NCI-H226 (cell line): ENCODE measurements around the gene COL23A1.

Source experiments
- DNase-seq: peaks from one replicate; pipeline ENCODE4 v3.0.0-alpha.2; 2015

Gene COL23A1

DNA sequence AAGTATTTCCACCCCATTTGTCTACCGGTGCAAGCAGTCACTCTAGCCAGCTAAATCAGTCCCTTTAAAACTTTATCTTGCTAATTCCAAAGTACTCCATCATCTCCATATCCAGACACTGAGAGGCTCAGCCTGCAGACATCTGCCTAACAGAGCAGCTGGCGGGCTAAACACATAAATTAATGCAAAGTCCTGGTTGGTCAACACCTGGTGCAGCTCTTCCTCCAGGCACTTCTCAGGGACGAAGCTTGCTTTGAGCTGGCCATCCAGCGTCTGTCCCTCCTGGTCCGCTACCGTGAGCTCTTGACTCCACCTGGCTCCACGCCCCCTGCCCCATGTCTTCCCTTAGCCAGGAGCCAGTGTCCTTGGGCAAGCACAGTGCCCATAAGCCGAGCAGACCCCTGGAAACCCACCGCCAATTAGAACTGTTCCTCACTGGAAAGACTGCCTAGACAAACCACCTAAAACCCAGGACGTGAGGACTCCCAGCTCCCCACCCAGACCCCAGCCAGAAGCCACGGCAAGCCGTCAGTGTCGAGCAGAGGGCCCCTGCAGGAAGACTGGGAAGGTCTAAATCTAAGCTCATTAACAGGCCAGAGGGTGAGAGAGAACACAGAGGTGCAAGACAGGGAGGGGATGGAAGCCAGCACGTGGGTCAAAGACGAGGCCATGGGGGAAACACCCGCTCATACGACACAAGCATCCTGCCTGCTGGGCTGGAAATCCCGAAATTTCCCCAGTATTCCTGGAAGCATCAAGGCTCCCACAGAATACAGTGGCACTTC, 120.0 kb downstream of the COL23A1 start:
- no peak for DNase-seq

DNA sequence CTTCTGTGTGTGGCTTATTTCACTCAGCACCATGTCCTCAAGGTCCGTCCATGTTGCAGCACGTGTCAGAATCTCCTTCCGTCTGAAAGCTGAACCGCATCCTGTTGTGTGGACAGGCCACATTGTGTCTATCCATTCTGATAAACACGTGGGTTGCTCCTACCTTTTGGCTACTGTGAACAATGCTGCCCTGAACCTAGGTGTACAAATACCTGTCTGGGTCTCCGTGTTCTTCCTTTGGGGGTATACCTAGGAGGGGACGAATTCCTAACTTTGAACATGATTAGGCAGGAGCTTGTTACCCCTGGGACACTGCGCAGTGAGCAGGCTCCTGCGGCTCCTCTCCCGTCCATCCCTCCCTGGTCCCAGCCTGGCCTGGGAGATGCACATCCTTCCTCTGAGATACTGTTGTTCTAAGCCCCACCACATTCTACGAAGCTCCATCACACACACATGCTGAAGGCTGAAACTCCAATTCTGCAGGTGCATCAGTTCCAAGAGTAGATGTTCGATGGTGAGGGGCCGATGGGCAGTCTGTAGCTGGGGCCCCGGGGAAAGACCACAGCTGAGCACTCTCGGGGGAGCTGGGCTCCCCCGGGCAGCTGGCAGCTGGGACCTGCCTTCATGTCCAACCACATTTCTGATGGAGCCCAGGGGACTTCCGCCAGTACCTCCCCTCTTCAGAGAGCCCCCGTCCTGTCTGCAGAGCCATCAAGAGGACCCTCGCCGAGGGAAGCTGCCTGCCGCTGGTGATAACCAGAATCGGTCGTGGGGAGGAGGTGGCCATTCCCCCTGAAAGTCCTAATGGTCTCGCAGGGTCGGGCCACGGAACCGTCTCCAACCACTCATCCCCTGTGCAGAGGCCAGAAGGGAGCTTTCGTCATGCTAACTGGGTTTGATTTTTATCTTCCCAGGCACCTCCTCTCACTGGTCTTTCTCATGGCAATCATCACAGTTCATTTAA, 120.9 kb downstream of the COL23A1 start:
- no peak for DNase-seq

DNA sequence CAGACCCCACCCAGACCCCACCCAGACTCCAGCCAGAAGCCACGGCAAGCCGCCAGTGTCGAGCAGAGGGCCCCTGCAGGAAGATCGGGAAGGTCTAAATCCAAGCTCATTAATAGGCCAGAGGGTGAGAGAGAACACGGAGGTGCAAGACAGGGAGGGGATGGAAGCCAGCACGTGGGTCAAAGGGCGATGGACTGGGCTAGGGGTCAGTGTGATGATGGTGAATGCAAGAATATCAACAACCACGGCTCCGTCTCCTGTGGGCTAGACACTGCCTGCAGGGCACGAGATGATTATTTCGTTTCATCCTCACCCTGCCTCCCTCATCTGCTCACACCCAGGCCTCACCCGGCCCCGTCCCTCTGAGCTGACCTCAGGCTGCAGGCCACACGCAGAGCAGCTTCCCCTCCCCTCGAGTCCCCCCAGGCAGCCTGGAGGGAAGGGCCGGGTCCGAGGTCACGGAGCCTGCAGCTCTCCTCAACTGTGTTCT, 122.0 kb downstream of the COL23A1 start:
- DNase-seq: no peak

DNA sequence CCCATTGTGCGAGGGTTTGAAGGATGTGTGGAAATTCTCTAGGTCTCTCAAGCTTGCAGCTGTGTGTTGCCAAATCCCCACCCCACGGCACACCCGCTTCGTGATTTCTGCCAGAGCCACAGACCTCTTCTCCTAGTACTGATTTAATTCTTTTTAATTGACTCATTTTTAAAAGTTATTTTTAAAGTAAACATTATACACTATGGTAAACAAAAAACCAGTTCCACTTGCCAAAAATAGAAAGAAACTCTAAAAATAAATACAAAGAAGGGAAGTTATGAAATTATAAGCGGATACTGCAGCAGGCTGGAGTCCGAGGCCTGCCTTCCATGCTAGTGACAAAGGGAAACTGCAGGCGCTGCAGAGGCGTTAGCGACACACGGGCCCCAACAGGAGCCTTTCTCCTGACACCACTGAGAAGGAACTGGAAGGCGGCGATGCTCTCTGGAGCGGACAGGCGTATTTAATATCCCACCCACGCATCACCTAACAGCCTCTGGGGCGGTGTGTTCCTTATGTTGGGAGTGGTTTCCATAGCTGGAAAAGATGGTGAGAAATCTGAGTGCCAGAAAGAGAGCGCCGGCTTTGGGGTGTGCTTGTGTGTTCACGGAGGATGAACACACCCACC, 122.5 kb downstream of the COL23A1 start:
- no peak for DNase-seq

DNA sequence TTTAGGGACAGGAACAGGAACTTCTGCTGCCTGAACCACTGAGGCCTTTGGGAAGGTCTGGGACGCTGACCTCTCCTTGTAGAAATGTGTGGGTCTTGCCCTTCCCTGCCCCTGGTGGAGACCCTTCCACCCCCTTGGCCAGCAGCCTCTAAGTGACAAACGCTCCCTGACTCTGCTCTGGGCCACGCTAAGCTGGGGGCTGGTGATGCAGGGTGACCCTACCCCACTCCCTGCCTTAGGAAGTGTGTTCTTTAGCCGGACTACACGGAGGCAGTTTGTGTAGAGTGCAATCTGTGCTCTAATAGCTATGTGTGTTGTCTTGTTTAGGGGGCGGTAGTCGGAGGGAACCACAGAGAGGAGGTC, 123.0 kb downstream of the COL23A1 start:
- DNase-seq: no peak

DNA sequence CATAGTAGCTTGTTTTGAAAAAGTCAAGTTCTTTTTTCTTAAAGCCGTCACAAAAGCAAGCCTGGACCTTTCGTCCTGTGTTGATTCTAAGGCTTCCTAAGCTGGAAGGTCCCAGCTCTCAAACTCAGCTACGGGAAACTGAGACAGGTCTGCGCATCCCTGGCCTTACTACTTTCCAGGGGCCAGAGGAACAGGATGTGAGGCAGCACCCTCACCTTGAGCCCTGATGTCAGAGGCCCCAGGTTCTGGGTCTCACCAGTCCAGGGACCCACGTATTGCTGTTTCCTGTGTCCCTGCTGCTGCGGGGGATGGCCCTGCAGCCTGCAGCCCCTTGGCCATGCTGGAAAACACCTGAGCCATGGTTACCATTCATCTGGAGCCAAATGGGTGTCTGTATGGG, 123.9 kb downstream of the COL23A1 start:
- no peak for DNase-seq

DNA sequence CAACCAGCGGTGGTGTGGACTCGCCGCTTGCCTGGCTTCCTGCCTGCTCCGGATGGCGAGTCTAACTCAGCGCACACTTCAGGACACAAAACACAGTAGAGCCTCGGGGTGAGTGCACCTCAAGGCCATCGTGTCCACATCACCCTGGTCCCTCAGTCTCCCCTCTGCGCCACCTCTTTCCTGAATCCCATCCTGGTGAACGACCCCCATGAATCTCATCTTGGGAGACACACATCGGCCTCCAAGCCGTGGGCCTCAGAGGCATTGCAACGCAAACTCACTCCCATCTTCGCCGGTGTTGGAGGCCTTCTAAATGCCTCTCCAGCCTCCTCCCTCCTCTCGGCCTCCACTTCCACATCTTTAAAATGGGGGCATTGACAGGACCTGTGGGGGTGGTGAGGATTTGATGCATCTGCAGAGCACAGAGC, 124.3 kb downstream of the COL23A1 start:
- no peak for DNase-seq

DNA sequence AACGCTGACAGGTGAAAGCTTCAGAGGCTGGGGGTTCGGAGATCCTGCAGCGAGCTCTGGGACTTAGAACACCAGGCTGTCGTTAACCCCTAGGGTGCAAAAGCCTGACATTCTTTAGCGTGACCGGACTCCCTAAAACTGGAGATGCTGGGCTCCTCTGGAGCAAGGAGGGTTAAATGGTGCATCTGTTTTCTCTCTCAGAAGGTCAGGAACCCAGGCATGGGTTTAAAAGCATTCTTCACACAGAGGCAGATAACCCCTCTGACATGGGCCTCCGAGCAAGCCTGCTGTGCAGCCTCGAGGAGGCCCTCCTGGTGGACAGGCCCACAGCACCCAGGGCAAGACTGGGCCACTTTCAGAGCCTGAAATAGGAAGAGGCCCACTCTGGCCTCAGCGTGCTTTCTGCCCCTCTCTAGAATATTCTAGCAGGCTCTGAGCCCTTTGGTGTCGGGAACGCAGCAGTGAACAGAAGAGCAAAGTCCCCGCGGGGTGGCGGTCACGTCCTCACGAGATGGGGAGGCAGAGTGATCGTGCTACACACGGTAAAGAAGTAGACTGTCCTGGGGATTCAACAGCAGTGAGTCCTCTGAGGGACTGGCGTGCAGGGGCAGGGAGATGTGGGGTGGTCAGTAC, 124.8 kb downstream of the COL23A1 start:
- no peak for DNase-seq

DNA sequence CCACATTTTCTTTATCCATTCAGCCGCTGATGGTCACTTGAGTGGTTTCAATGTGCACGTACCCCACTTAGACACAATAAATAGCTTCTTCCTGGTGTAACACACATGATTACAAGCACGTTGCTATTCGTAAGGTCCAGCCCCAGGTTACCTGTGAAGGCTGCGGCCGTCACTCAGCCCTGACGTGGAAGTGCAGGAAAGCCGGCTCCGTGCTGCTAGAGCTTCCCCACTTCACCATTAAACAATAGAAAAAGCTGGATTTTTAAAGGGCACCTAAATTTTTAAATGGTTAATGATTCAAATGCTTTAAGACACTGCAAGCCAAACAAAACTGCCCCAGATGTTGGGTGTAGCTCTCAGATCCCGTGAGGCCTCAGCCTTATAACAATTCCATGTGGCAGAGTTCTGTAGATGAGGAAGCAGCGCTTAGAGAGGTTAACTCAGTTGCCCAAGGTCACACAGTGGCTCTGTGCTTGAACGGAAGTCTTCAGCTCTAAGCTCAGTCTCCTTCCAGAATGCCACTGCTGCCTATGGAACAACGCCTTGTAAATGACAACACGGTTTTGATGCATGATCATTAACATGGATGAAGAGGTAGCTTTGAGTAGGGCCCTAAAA, 125.7 kb downstream of the COL23A1 start:
- DNase-seq: no peak

DNA sequence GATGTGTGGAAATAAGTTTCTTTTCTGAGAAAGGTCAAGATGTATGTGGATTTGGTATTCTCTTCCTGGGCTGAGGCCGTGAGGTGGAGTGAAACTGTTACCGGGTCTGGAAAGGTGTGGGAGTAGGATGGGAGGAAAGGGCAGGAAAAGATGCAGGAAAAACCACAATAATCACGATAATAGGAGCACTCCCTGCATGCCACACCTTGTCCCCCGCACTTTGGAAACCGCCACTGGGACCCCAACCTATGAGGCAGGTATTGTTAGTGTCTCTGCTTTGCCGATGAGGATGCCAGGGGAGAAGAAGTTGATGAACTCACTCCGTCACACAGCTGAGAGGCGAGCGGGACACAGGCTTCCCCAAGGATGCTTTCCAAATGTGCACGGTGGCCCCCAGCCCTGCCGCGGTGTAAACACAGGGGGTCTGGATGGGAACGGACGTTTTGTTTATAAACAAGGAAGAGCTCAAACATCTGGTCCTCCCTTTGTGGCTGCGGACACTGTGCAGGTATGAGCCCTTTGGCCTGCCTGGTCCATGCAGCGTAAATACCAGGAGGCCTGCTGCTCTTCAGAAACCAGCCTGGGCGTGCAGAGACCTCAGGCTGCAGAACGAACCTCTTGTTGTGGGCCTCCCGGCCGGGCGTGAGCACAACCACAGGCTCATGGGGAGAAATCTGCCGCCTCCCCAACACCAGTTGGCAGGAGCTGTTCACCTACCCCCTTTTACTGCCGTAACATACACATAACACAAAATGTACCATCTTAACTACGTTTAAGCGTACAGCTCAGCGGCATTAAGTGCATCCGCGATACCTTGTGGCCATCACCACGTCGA, 126.7 kb downstream of the COL23A1 start:
- no peak for DNase-seq

DNA sequence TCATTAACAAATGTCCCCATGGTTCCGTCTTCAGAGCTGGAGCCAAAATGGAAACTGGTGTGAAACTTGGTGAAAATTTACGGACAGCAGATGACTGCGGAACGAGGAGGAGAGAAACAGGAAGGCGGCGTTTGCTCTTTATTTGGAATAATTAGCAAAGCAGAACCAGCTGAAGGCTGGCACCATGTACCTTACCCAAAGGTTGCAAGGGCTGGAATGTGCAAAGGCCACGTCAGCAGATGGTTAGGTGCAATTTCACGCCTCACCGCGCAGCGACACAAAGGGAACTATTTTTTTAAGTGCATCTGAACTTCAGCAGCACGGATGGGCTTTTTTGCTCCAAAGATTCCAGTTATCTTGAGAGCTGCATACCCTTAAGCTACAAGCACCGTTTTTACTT, 127.4 kb downstream of the COL23A1 start:
- DNase-seq: no peak

DNA sequence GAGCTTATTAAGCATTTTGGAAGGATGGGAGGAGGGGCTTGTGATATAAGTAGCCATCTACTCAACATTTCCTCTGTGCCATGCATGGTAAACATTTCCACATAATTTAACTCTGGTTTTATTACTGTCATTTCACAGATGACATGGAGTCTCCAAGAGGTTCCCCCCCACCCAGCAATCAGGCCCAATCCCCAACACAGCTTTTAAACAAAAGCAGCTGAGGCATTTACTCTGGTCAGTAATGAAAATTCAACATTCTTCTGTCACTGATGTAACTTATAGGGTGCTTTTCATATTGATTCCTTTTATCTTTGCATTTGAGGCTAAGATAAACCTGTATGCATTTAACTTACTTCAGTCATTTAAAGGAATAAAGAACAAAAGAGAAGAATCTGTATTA, 128.1 kb downstream of the COL23A1 start:
- DNase-seq: no peak

DNA sequence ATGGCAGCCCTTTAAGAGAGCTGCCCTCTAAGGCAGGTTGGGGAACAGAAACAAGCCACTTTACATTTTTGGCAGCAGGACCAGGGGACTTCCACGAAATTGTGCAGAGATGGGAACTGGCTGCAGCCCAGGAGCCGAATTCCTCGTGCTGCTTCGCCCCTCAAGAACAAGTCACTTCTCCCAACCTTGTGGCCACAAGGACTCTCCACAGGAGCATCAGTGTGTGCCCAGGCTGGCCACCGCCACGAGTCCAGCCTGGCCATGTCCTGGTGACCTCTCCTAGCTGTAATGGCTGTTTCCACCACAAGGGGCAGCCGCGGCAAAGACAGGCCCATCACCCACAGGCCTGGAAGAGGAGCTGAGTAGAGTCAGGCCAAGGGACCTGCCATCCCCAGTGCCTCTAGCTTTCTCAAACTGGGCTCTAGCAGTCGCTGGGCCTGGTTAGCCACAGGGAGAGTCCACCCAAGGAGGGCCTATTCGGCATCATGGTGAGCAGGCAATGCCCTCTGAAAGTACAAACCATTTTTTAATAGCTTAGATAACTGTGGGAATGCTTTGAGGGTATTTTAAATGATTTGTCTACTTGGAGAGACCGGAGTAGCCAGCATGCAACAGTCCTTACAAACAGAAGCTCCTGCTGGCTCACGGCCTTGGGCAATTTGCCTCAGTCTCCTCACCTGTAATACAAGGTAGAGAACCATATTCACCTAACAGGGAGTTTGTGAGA, 129.0 kb downstream of the COL23A1 start:
- DNase-seq: no peak

DNA sequence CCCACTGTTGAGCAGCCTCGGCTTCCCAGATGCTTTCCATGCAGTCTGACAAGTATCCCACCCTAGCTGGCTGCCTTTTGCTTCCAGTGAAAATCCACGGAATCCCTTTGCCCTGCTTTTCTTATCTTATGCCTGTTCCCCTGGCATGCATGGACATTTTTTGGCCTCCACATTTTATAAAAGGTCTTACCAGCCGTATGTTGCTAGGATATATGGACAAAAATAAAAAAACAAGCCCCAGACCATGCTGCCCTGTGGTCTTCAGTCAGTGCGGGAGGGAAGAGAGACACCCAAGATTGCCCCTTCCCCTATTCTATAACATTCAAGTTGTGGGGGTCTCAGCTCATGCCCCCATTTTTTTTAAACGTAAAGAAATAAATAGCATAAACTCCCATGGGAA, 129.6 kb downstream of the COL23A1 start:
- DNase-seq: no peak

DNA sequence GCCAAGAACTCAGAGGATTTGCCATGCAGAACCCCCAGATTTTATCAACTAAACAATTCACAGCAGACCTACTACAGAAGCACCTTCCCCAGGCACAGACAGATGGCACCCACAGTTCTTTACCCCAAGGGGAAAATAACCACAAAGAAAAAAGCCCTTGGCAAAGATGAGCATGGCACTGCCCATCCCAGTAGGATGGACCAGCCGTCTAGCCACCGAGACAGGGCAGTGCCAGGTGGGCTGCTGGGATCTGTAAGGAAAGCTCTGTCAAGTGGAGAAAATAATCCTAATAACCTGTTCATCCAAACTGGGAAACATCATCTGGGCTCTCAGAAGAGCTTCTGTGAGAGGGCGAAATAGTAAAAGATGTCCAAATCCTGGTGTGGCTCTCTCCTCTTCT, 130.0 kb downstream of the COL23A1 start:
- no peak for DNase-seq

DNA sequence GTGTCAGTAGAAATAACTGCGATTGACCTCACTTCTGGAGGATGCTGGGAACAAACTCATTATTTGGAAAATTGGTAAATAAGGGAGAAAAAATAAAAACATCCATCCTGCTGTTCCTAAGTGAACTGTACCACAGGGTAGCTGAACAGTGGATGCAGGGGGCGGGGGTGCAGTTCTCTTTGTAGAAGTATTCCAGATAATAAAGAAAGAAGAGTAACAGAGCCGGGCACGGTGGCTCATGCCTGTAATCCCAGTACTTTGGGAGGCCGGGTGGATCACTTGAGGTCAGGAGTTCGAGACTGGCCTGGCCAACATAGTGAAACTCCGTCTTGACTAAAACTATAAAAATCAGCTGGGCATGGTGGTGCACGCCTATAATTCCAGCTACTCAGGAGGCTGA, 132.1 kb downstream of the COL23A1 start:
- DNase-seq: no peak

DNA sequence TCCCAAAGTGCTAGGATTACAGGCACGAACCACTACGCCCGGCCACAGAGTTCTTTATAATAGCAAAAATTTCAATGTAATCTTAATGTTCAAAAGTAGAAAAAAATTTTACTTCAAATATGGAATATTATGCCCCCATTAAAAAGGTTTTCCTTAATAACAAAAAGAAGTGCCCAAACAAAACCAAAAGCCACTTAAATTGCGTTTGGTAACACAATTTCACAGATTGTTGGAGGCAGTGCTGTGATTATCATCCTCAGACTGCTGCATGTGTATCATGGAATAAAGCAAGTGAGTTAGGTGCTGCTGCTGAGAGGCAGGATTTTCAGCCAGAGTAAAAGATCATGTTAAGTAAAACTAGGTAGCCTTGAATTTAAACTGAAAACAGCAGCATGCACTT, 132.7 kb downstream of the COL23A1 start:
- DNase-seq: no peak

DNA sequence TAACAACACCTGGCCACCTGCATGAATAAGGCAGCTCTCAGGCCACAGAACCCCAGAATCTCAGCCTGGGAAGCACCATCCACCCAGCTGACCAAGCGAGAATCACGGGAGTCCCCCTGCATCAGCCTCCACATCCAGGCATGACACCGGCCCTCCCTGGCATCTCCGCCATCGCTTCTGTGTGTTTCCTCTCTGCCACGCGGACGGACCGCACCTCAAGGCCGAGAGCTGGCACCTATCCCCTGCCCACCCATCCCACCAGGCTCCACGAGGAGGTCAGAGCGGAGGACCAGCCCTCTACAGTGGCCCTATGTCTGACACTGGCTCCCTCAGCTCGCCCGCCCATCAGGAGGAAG, 134.7 kb downstream of the COL23A1 start:
- DNase-seq: no peak

DNA sequence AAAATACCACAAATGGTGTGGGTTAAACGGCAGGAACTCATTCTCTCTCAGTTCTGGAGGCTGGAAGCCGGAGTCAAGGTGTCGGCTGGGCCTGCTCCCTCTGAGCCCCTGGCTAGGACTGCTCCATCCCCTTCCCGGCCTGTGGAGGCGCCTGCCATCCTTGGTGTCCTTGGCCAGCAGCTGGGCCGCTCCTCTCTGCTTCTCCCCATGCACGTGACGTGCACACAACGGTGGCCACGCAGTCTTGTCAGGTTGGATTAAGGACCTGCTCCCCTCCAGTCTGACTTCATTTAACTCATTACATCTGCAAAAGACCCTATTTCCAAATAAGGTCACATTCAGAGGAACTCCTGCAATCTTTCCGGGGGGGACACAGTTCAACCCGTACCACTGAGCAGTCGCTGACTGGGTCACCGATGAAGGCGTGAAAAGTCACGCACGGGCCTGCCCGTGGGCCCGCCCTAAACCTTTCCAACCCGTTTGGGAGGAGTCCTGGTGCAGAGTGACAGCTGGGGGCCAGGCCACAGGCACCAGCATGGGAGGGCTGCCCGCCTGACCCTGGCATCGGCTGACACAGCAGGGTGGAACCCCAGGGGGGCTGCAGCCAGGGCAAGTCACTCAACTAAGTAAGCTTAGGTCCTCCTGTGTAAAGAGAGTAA, 135.2 kb downstream of the COL23A1 start:
- DNase-seq: no peak

DNA sequence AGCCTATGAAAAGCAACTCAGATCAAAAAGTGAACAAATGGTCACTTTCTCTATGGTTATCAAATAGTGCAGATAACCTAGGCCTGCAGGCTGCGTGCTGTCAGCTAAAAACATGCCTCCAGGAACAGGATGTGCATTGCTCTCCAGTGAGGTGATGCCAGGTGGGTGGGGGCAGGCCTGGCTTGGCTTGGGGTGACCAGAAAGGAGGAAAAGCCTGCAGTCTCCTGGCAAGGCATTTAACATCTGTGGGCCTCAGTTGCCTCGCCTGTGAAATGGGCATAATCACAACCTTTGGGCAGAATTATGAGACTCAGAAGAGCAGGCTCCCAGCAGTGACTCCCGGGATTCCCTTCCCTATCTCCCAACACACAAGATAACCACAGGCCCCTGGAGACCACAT, 135.9 kb downstream of the COL23A1 start:
- DNase-seq: peak; percentile 64
